HCT116 (cell line): ENCODE measurements around the gene ACOT2. TPM values are rescaled to one million over a fixed set of nuclear protein-coding genes. Genes with fewer than 3 reads are reported as not detected.

Experiments
- ATAC-seq: fragments of 200-7000 bp; cut with Tn5 transposase; 2 replicates; pipeline ENCODE4 v1.9.1; 2020; ENCODE audit warnings: mild to moderate bottlenecking, moderate library complexity
- BruUV-seq: library from RNA; stranded (reverse); fragments of 400-500 nt; replicated peaks from 2 replicates; lab custom pipeline; 2021; lab: Mats Ljungman, UMichigan
- CTCF ChIA-PET: fragments of 300-600 bp; sonication (Branson Sonifier 250); formaldehyde crosslinking; loops from one replicate; lab custom pipeline; 2021; ENCODE audit warnings: antibody characterized with exemption; lab: Charles Lee
- POLR2A ChIA-PET: fragments of 300-600, 350-600 bp; sonication (Branson Sonifier 250); formaldehyde crosslinking; loops from one replicate; lab custom pipeline; 2021; ENCODE audit warnings: antibody characterized with exemption; lab: Charles Lee
- RAD21 ChIA-PET, 2 experiments: fragments of 300-600 bp; sonication (Branson Sonifier 250); formaldehyde crosslinking; loops; one replicate each; lab custom pipeline; 2023; ENCODE audit warnings: low total read pairs in 2 of 2; ENCODE audit not compliant: uncharacterized antibody in 2 of 2, unreplicated experiment in 2 of 2, low non-redundant PET in 1 of 2; lab: Charles Lee
- DNase-seq: peaks from one replicate; pipeline ENCODE4 v3.0.0-alpha.2; 2010; ENCODE audit warnings: low read depth, low spot score
- H2AFZ ChIP-seq: fragments of 200-600 bp; shearing (Covaris generic), sonication (generic); 2 replicates; pipeline ENCODE4 v1.6.1; 2017; ENCODE audit warnings: low read depth, mixed run types, mixed read lengths, antibody characterized with exemption, low read length; ENCODE audit not compliant: poor library complexity, severe bottlenecking
- H3K27ac ChIP-seq: 2 replicates; pipeline ENCODE4 v1.5.1; 2012; ENCODE audit warnings: low read depth, low read length
- H3K27me3 ChIP-seq: fragments of 200-600 bp; sonication (generic); 2 replicates; pipeline ENCODE4 v1.6.1; 2016; ENCODE audit warnings: mixed run types, low read length, mixed read lengths; ENCODE audit not compliant: insufficient read depth
- H3K36me3 ChIP-seq, 2 experiments: fragments of 200-500 bp in 1 of 2; fragments of 200-600 bp in 1 of 2; sonication (Bioruptor generic) in 1 of 2; sonication (generic) in 1 of 2; 2 replicates each; pipeline versions ENCODE4 v1.5.1 to v1.6.1; 2014 to 2016; ENCODE audit warnings: low read length in 2 of 2, inconsistent platforms in 1 of 2, mixed read lengths in 1 of 2, mixed run types in 1 of 2; ENCODE audit not compliant: insufficient read depth in 2 of 2, control insufficient read depth in 1 of 2
- H3K4me1 ChIP-seq, 2 experiments: fragments of 200-600 bp in 1 of 2; sonication (generic) in 1 of 2; 2 replicates each; pipeline versions ENCODE4 v1.5.1 to v1.6.1; 2012 to 2017; ENCODE audit warnings: low read length in 2 of 2, inconsistent platforms in 1 of 2, mild to moderate bottlenecking in 1 of 2, mixed read lengths in 1 of 2, mixed run types in 1 of 2, moderate library complexity in 1 of 2; ENCODE audit not compliant: insufficient read depth in 2 of 2, control insufficient read depth in 1 of 2
- H3K4me2 ChIP-seq: fragments of 200-600 bp; sonication (generic); 2 replicates; pipeline ENCODE4 v1.6.1; 2017; ENCODE audit warnings: mixed run types, low read length, mixed read lengths
- H3K4me3 ChIP-seq, 2 experiments: fragments of 200-600 bp in 1 of 2; sonication (generic) in 1 of 2; replicated peaks in 1 of 2; 2 replicates each; pipeline ENCODE4 v1.5.1; 2011 to 2016; ENCODE audit warnings: low read length in 2 of 2, control low read depth in 1 of 2, low read depth in 1 of 2, mild to moderate bottlenecking in 1 of 2, mixed read lengths in 1 of 2, mixed run types in 1 of 2
- H3K79me2 ChIP-seq: fragments of 200-600 bp; sonication (generic); 2 replicates; pipeline ENCODE4 v1.6.1; 2017; ENCODE audit warnings: mild to moderate bottlenecking, mixed run types, low read length, moderate library complexity, mixed read lengths; ENCODE audit not compliant: insufficient read depth
- H3K9ac ChIP-seq: fragments of 200-600 bp; sonication (generic); 2 replicates; pipeline ENCODE4 v1.6.1; 2016; ENCODE audit warnings: low read length, mixed read lengths
- H3K9me2 ChIP-seq: fragments of 200-600 bp; sonication (generic), shearing (Covaris generic); 2 replicates; pipeline ENCODE4 v1.6.1; 2017; ENCODE audit warnings: mixed run types, mild to moderate bottlenecking, moderate library complexity; ENCODE audit not compliant: insufficient read depth
- H3K9me3 ChIP-seq, 2 experiments: fragments of 200-500 bp in 1 of 2; fragments of 200-600 bp in 1 of 2; sonication (Bioruptor generic) in 1 of 2; sonication (generic) in 1 of 2; 2 replicates each; pipeline ENCODE4 v1.6.1; 2014 to 2017; ENCODE audit warnings: low read length in 2 of 2, mixed read lengths in 2 of 2, inconsistent platforms in 1 of 2, low read depth in 1 of 2, mild to moderate bottlenecking in 1 of 2, mixed run types in 1 of 2, moderate library complexity in 1 of 2; ENCODE audit not compliant: control insufficient read depth in 1 of 2, insufficient read depth in 1 of 2
- H4K20me1 ChIP-seq: fragments of 200-600 bp; sonication (generic), shearing (Covaris generic); 2 replicates; pipeline ENCODE4 v1.6.1; 2017; ENCODE audit warnings: mixed run types, mild to moderate bottlenecking, moderate library complexity; ENCODE audit not compliant: insufficient read depth
- CBX3 ChIP-seq: IDR thresholded peaks from 2 replicates; pipeline ENCODE4 v1.6.1; 2012; ENCODE audit warnings: low read depth
- CEBPB ChIP-seq: IDR thresholded peaks from 2 replicates; pipeline ENCODE4 v1.6.1; 2012; ENCODE audit warnings: low read depth
- EZH2 ChIP-seq: fragments of 200-600 bp; sonication (generic); IDR thresholded peaks from 2 replicates; pipeline ENCODE4 v1.6.1; 2017; ENCODE audit warnings: antibody characterized with exemption, mixed run types
- EZH2phosphoT487 ChIP-seq: fragments of 200-600 bp; IDR thresholded peaks from 2 replicates; pipeline ENCODE4 v1.6.1; 2018; ENCODE audit warnings: antibody characterized with exemption, borderline replicate concordance
- FOSL1 ChIP-seq: IDR thresholded peaks from 2 replicates; pipeline ENCODE4 v1.6.1; 2012; ENCODE audit warnings: low read depth
- MAX ChIP-seq: IDR thresholded peaks from 2 replicates; pipeline ENCODE4 v1.6.1; 2012
- POLR2A ChIP-seq: IDR thresholded peaks from 2 replicates; pipeline ENCODE4 v1.7.0; 2011; ENCODE audit warnings: borderline replicate concordance; ENCODE audit not compliant: insufficient read depth, insufficient read length; ENCODE audit errors: extremely low read depth
- RAD21 ChIP-seq: IDR thresholded peaks from 2 replicates; pipeline ENCODE4 v1.6.1; 2012; ENCODE audit warnings: low read depth, mild to moderate bottlenecking
- REST ChIP-seq: IDR thresholded peaks from 2 replicates; pipeline ENCODE4 v1.6.1; 2012; ENCODE audit warnings: low read depth
- SIN3A ChIP-seq: IDR thresholded peaks from 2 replicates; pipeline ENCODE4 v1.6.1; 2012; ENCODE audit warnings: low read depth
- SP1 ChIP-seq: IDR thresholded peaks from 2 replicates; pipeline ENCODE4 v1.6.1; 2012; ENCODE audit warnings: low read depth
- SRF ChIP-seq: IDR thresholded peaks from 2 replicates; pipeline ENCODE4 v1.6.1; 2012; ENCODE audit warnings: low read depth
- YY1 ChIP-seq: IDR thresholded peaks from 2 replicates; pipeline ENCODE4 v1.6.1; 2011; ENCODE audit warnings: low read length, low read depth, moderate library complexity, mild to moderate bottlenecking; ENCODE audit not compliant: insufficient replicate concordance; ENCODE audit errors: extremely low read depth
- ZNF274 ChIP-seq: fragments of 200-500 bp; sonication (Bioruptor generic); IDR thresholded peaks from 2 replicates; pipeline ENCODE4 v1.6.1; 2014; ENCODE audit warnings: mild to moderate bottlenecking, low read depth, low read length, inconsistent platforms
- intact Hi-C: fragments of 100-400 bp; cut with micrococcal nuclease; formaldehyde crosslinking; loops from 2 replicates; pipeline ENCODE4 v1.10.0; 2022
- total RNA-seq: library from RNA; stranded (reverse); gene quantifications from one replicate; pipeline ENCODE4 v1.2.1, GENCODE V29; 2021; ENCODE audit not compliant: unreplicated experiment
- TF ChIP-seq, protein P1 (sequence below): IDR thresholded peaks from 2 replicates; pipeline ENCODE4 v1.6.1; 2012
- TF ChIP-seq, protein P2 (sequence below): IDR thresholded peaks from 2 replicates; pipeline ENCODE4 v1.6.1; 2011; ENCODE audit warnings: mild to moderate bottlenecking, low read length, moderate library complexity; ENCODE audit not compliant: insufficient replicate concordance; ENCODE audit errors: extremely low read depth

ACOT2 gene
- total RNA-seq, 1 experiment from 2014 or later = 0.44 TPM

GRCh38 chr14:73619524-73619923, 50.5 kb downstream of the ACOT2 start:
- Histone ChIP-seq H3K27ac (no peak overlapping the region), H2AFZ (no peak overlapping the region), H4K20me1 (no peaks in the 10 kb centered on the region), H3K4me2 (no peak overlapping the region), H3K4me1 (no peaks in the 10 kb centered on the region), H3K27me3 (no peaks in the 10 kb centered on the region), H3K36me3 (no peaks in the 10 kb centered on the region), H3K9me2 (no peaks in the 10 kb centered on the region), H3K4me3 (no peak overlapping the region), H3K9ac (no peak overlapping the region), H3K79me2 (no peaks in the 10 kb centered on the region), H3K9me3 (no peaks in the 10 kb centered on the region)
- CTCF ChIA-PET = no interaction called here
- DNase-seq (no peak), ATAC-seq (no peak)
- RAD21 ChIA-PET = no interaction called here
- intact Hi-C loops = no loop called here
- BruUV-seq = no TSS peak
- TF ChIP-seq CEBPB (no peak), RAD21 (no peak), MAX (no peak), FOSL1 (no peak), CBX3 (no peak), EZH2 (no peak), SIN3A (no peak)
- TF ChIP-seq, protein P1, sequence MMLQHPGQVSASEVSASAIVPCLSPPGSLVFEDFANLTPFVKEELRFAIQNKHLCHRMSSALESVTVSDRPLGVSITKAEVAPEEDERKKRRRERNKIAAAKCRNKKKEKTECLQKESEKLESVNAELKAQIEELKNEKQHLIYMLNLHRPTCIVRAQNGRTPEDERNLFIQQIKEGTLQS = no peak
- POLR2A ChIA-PET = no interaction called here

- H3K27ac ChIP-seq = no peak overlapping the region
- no peaks in the 10 kb centered on the region for H4K20me1 ChIP-seq
- no peaks in the 10 kb centered on the region for H3K9me3 ChIP-seq
- no peaks in the 10 kb centered on the region for H3K27me3 ChIP-seq
- CTCF ChIA-PET = no interaction called here
- POLR2A ChIA-PET = no interaction called here
- BruUV-seq = no TSS peak
- no peaks in the 10 kb centered on the region for H3K79me2 ChIP-seq
- H3K36me3 ChIP-seq = no peaks in the 10 kb centered on the region
- no peak overlapping the region for H2AFZ ChIP-seq
- RAD21 ChIA-PET = no interaction called here
- H3K9ac ChIP-seq = no peak overlapping the region
- H3K4me1 ChIP-seq = no peaks in the 10 kb centered on the region
- H3K9me2 ChIP-seq = no peaks in the 10 kb centered on the region
- no peak overlapping the region for H3K4me3 ChIP-seq
- H3K4me2 ChIP-seq = no peak overlapping the region
- DNase-seq (no peak), ATAC-seq (no peak)
- intact Hi-C loops = no loop called here
- TF ChIP-seq EZH2phosphoT487 (no peak), FOSL1 (no peak), RAD21 (no peak), YY1 (no peak), MAX (no peak), ZNF274 (no peak), SP1 (no peak), REST (no peak), POLR2A (no peak), SRF (no peak)
- TF ChIP-seq, protein P2, sequence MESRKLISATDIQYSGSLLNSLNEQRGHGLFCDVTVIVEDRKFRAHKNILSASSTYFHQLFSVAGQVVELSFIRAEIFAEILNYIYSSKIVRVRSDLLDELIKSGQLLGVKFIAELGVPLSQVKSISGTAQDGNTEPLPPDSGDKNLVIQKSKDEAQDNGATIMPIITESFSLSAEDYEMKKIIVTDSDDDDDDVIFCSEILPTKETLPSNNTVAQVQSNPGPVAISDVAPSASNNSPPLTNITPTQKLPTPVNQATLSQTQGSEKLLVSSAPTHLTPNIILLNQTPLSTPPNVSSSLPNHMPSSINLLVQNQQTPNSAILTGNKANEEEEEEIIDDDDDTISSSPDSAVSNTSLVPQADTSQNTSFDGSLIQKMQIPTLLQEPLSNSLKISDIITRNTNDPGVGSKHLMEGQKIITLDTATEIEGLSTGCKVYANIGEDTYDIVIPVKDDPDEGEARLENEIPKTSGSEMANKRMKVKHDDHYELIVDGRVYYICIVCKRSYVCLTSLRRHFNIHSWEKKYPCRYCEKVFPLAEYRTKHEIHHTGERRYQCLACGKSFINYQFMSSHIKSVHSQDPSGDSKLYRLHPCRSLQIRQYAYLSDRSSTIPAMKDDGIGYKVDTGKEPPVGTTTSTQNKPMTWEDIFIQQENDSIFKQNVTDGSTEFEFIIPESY = no peak
Observed at GRCh38 chr14:73620268-73620667, 51.3 kb downstream of the ACOT2 start.
